T-helper 9 cell (primary cell): Measurements from ENCODE around the gene DDX54.
A peak's percentile ranks its signal among the peaks of the same experiment; 100 is the strongest.

Source experiments
- DNase-seq: peaks from one replicate; pipeline ENCODE4 v3.0.0-alpha.2; 2020
- total RNA-seq, 2 donors: gene quantifications; one replicate each; lab custom pipeline; 2026; lab: John Stamatoyannopoulos, UW

DDX54 gene
- 95.3 to 132 reads per million in 2 donors for total RNA-seq

GRCh38 chr12:113185180-113186032 lies at the start of gene DDX54, which contains the start of gene RITA1:
TSS of gene DDX54 (minus strand) at chr12:113185478. CDS start at chr12:113185451, 27 bp downstream.
TSS of gene RITA1 (plus strand) at chr12:113185721. CDS start at chr12:113186747, 1,026 bp downstream.
- DNase-seq = peak; percentile 83

DNA sequence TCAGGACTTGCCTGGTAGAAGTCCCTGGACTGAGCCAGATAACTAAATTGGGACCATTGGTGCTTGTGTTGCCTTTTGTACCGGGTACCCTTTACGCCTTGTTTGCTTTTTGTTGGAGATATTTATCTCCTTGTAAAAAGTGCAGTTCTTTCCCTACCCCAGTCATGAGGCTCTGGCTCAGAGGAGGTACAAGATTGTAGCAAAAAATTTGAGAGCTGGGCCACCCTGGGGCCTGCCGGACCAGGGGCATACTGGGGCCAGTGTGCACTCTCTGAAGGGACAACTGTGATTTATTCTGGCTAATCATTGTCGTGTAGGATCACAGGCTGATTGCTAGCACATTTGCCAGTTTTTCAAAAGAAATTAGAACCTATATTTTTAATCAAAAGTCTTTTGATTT lies 49.2 kb upstream of the DDX54 start:
- DNase-seq = no peak

- no peak for DNase-seq
Observed at GRCh38 chr12:113233967-113234366, 48.7 kb upstream of the DDX54 start.

DNA sequence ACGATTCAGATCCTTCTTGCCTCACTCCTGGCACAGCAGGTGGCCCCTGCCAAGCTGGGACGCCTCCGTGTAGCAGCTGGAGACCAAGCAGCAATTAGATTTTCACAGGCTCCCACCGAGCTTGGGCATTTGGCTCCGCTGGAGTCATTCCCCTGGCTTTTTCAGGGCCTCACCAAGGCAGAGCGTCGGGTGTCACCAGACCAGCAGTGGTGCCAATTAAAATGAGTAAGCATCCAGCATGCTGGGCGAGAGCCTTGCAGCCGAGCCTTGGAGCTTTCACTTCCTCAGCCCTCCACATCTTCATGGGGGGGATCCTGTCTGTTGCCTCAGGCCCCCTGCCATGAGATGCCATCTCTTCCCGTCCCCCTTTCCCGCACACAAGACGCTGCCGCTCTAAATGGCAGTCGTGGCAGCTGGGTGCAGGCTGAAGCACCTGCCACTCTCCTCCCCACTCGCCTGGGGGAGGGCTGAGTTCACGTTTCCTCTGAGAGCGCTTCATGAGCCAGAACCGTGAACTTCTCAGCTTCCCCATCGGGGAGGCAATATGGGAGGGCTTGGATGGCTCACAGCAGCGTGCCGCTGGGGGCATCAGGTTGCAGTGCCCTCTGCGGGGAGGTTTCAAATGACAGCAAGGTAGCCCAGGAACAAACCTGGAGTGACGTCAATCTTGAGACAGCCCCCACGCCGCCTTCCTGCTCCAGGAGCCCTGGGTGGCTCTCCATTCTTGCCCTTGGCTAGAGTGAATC lies 47.7 kb upstream of the DDX54 start:
- peak; percentile 25 for DNase-seq

DNA sequence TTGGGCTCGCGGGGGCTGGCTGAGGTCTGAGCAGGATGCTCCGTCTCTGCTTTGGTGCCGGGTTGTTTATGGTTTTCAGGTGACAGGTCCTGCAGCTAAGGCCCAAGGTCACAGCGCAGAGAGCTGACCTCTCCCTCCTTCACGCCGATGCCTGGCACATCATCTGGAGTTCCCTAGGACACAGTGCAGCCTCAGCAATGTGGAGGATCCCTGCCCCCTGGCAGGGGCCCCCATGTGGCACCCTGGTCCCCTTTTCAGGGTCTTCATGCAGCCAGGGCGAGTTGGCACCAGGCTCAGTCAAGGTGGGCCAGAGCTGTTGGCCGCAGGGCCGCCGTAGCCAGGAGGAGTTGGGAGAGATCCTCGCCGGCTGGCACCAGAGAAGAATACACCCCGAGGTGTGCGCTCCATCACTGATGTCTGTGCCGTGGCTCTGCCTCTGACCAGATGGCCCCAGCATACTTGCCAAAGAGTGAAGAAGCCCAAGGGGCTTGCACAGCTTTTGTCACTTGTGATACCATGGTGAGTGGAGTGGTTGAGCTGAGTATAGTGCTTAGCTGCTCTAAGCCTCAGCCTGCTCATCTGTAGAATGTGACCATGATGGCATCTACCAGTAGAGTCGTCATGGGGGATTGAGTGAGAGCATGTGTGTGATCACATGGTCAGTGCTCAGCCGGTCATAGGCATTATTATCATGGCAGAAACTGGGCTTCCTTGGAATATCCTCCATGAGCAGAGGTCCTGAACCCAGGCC lies 47.0 kb upstream of the DDX54 start:
- DNase-seq = no peak

GRCh38 chr12:113231235-113232088 lies 46.2 kb upstream of the DDX54 start:
- no peak for DNase-seq

GRCh38 chr12:113230315-113231234 lies 45.3 kb upstream of the DDX54 start:
- DNase-seq = no peak

DNA sequence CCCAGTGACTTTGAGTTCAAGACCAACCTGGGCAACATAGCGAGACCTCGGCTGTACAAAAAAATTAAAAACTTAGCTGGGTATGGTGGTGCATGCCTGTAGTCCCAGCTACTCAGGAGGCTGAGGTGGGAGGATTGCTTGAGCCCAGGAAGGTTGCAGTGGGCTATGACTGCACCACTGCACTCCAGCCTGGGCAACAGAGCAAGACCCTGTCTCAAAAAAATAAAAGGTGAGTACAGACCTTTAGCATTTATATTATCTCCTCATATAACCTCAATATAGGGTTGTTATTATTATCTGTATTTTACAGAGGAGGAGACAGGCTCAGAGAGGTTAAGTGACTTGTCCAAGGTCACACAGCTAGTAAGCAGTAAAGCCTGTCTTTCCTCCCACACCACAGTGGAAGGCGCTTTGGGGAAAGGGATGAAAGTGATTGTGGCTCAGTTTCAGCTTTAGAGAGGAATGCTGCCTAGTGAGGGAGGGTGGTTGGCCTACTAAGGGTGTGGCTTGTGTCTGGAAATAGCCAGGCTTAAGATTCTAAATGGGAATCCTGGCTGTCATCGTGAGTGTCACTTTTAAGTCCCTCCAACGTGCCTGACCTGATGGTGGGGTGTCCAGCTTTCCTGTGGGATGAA lies 43.2 kb upstream of the DDX54 start:
- no peak for DNase-seq

DNA sequence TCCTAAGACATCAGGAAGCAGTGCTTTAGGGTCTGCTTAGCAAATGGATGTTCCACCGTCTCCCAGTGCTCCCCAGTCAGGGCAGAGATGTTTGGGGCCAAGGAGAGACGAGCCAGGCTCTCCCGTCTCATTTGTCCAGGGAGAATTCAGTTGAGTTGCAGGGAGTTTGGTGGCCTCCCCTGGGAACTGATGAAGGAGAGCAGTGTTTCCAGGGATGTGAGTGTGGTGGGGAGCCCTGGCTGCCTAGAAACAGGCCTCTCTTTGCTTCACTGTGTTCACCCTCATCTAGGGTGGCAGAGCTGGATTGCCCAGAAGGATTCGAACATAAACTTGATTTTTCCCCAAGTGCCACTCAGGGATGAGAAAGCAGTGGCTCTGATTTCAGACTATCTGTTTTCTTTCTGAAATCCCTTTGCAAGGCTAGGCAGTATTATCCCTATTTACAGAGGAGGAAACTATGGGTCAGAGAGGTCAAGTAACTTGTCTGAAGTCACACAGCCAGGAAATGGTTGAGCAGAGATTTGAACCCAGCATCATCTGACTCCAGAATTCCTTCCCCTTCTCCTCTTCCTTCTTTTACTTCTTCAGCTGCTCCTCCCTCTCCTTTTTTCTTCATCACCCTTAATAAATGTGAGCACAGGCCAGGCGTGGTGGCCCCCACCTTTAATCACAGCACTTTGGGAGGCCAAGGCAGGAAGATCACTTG lies 42.6 kb upstream of the DDX54 start:
- DNase-seq = no peak

DNA sequence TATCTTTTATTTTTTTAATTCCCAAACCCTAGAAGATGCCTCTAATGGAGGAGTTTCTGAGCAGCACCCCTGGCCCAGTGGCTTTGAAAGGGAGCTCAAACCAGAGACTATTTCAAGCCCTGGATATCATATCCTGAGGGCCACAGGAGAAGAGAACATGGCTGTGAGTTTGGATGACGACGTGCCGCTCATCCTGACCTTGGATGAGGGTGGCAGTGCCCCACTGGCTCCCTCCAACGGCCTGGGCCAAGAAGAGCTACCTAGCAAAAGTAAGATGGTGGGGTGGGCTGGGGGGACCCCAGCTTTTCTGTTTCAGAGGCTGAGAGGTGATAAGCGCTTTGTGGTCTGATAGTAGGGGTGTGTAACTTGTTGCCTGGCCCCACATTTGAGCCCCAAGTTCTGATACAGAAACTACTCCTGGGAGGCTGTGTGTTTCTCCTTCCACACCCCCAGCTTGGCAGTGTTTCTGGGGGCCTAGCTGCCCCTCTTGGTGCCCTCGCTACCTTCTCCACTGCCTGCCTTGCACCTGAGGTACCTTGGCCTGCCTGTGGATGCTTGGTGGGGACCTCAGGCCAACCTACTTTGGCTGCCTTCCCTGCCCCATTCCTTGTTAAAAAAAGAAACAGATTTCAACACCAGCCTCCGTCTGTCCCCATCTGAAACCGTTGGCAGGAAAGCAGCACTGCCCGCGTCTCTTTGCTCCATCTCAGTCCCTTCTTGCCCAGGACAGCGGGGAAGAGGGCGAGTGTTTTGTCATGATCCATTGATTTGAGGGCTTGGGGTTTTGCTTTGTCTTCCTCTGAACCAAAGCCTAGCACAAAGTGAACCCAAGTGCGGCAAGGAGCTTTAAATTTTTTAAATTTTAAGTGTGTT lies 41.7 kb upstream of the DDX54 start:
- DNase-seq = no peak

DNA sequence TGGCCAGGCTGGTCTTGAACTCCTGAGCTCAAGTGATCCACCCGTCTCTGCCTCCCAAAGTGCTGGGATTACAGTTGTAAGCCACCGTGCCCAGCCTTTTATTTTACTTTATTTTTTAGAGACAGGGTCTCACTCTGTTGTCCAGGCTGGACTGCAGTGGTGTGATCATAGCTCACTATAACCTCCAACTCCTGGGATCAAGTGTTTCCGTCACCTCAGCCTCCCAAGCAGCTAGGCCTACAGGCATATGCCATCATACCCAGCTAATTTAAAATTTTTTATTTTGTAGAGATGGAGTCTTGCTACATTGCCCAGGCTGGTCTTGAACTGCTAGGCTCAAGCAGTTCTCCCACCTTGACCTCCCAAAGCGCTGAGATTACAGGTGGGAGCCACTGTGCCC lies 39.7 kb upstream of the DDX54 start:
- no peak for DNase-seq

DNA sequence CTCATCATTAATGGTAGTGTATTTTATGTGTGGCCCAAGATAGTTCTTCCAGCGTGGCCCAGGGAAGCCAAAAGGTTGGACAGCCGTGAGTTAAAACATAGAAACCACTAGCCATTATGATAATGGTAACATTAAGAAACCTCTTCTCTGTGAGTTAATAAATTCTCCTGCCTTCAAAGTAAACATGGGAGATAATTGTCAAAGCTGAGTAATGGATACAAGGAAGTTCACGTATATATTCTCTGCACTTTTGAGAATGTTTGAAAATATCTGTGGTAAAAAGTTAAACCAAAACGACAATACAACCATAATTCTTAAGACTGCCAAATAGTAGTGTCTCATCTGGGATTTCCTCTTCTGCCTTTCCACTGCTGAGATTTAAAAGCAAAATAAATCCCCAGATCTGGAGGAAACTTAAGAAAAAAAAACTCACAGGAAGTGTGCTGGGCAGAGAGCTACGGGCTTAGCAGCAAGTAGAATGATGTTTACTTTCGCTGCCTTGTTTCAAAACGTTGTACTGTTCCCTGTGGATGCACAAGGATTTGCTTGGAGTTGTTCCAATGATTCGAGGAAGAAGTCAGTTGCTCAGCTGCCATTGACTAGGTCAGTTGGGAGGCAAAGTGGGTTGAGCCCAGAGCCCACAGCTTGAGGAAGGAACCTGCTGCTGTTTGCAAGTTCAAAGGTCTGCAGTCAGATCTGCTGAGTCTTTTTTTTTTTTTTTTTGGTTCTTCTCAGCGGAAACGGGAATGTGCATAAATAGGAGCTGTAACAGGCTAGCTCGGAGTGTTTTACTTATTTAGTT lies 37.7 kb upstream of the DDX54 start:
- no peak for DNase-seq

GRCh38 chr12:113221997-113222729 lies 36.9 kb upstream of the DDX54 start:
- DNase-seq = no peak

- peak; percentile 98 for DNase-seq
Observed at GRCh38 chr12:113221181-113221996, 36.1 kb upstream of the DDX54 start, which contains the start of gene TPCN1. TSS of gene TPCN1 (plus strand) at chr12:113221464. CDS start at chr12:113226853, 5,389 bp downstream.

- no peak for DNase-seq
Observed at GRCh38 chr12:113220593-113221180, 35.4 kb upstream of the DDX54 start.

DNA sequence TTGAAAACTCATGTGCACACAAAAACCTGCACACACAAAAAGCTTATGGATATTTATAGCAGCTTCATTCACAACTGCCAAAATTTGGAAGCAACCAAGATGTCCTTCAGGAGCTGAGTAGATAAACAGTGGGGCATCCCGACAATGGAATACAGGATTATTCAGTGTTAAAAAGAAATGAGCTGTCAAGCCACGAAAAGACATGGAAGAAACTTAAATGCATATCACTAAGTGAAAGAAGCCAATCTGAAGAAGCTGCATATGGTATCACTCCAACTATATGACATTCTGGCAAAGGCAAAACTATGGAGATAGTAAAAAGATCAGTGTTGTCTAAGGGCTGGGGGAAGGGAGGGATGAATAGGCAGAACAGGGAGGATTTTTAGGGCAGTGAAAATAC lies 30.7 kb upstream of the DDX54 start:
- DNase-seq = no peak
